Astrocyte of the spinal cord (primary cell): ENCODE data around the gene EMP1.
A peak's percentile ranks its signal among the peaks of the same experiment; 100 is the strongest.
"Not testable (repeated sequence)": the region's sequence is repeated elsewhere in the genome, so short reads cannot be mapped to it uniquely, and the experiment has no call there.

Source experiments
- DNase-seq: peaks from one replicate; pipeline ENCODE4 v3.0.0; 2011; ENCODE audit warnings: low read depth, low spot score
- H3K4me3 ChIP-seq: 2 replicates; pipeline ENCODE4 v1.5.1; 2011; ENCODE audit warnings: low read depth, mild to moderate bottlenecking, low read length, moderate library complexity
- CTCF ChIP-seq: IDR thresholded peaks from 2 replicates; pipeline ENCODE4 v1.5.1; 2012; ENCODE audit warnings: low read depth, mild to moderate bottlenecking, low read length, inconsistent platforms
- in situ Hi-C: cut with HindIII; loops from 2 replicates; pipeline ENCODE4 v1.10.0; 2017; ENCODE audit warnings: low sequenced_read_pairs

The EMP1 gene

GRCh38 chr12:13255792-13256691 lies 59.5 kb downstream of the EMP1 start:
- H3K4me3 ChIP-seq = peak overlapping the region; percentile 35
- DNase-seq = peak; percentile 94
- peak; percentile 100 for TF ChIP-seq CTCF
- in situ Hi-C loops = no loop called here

- TF ChIP-seq CTCF = no peak
- in situ Hi-C loops = no loop called here
- no peak for DNase-seq
- H3K4me3 ChIP-seq = no peak overlapping the region
Observed at GRCh38 chr12:13256692-13257045, 60.1 kb downstream of the EMP1 start.

- in situ Hi-C loops = no loop called here
- no peak overlapping the region for H3K4me3 ChIP-seq
- no peak for TF ChIP-seq CTCF
- DNase-seq = no peak
Observed at GRCh38 chr12:13257356-13257875, 60.9 kb downstream of the EMP1 start.

- no peak overlapping the region for H3K4me3 ChIP-seq
- TF ChIP-seq CTCF = no peak
- DNase-seq = no peak
- in situ Hi-C loops = no loop called here
Observed at GRCh38 chr12:13258197-13258596, 61.7 kb downstream of the EMP1 start.

GRCh38 chr12:13258717-13259119 lies 62.2 kb downstream of the EMP1 start:
- no peak for DNase-seq
- no peak for TF ChIP-seq CTCF
- in situ Hi-C loops = no loop called here
- H3K4me3 ChIP-seq = no peak overlapping the region

GRCh38 chr12:13259625-13260024 lies 63.1 kb downstream of the EMP1 start:
- DNase-seq, in situ Hi-C loops, H3K4me3 ChIP-seq: not testable (repeated sequence)

- in situ Hi-C loops, DNase-seq, H3K4me3 ChIP-seq: not testable (repeated sequence)
Observed at GRCh38 chr12:13267826-13268225, 71.3 kb downstream of the EMP1 start.

- no peak for TF ChIP-seq CTCF
- no peak for DNase-seq
- in situ Hi-C loops = no loop called here
- no peak overlapping the region for H3K4me3 ChIP-seq
Observed at GRCh38 chr12:13268581-13268980, 72.1 kb downstream of the EMP1 start.
